Liver (tissue), 9 donors: ENCODE data around the gene SYCP2. TPM values are rescaled to one million over a fixed set of nuclear protein-coding genes. Genes with fewer than 3 reads are reported as not detected.

Experiments
- DNase-seq: peaks from one replicate; pipeline ENCODE4 v3.0.0-alpha.2; 2017; ENCODE audit warnings: low spot score
- H3K27ac ChIP-seq, 2 donors: one replicate each; pipeline ENCODE4 v1.7.0; 2013; ENCODE audit warnings: inconsistent platforms in 2 of 2, low read length in 2 of 2, control low read depth in 1 of 2, low read depth in 1 of 2, mild to moderate bottlenecking in 1 of 2
- H3K27me3 ChIP-seq, 4 donors: one replicate each; pipeline versions ENCODE4 v1.6.1 to v1.7.0; 2013; ENCODE audit warnings: low read length in 3 of 4, inconsistent platforms in 1 of 4, mild to moderate bottlenecking in 1 of 4, moderate library complexity in 1 of 4; ENCODE audit not compliant: control insufficient read depth in 4 of 4, insufficient read depth in 4 of 4
- H3K36me3 ChIP-seq, 4 donors: one replicate each; pipeline versions ENCODE4 v1.6.1 to v1.7.0; 2013; ENCODE audit warnings: low read length in 3 of 4, mild to moderate bottlenecking in 3 of 4, low read depth in 1 of 4, moderate library complexity in 1 of 4; ENCODE audit not compliant: control insufficient read depth in 4 of 4, insufficient read depth in 3 of 4
- H3K4me1 ChIP-seq, 4 donors: one replicate each; pipeline versions ENCODE4 v1.6.1 to v1.7.0; 2013; ENCODE audit warnings: low read length in 3 of 4, mild to moderate bottlenecking in 3 of 4, moderate library complexity in 1 of 4; ENCODE audit not compliant: control insufficient read depth in 4 of 4, insufficient read depth in 4 of 4
- H3K4me3 ChIP-seq, 3 donors: one replicate each; pipeline versions ENCODE4 v1.6.1 to v1.7.0; 2013; ENCODE audit warnings: low read length in 3 of 3, control low read depth in 1 of 3, low read depth in 1 of 3, mild to moderate bottlenecking in 1 of 3
- H3K9ac ChIP-seq, 2 donors: one replicate each; pipeline ENCODE4 v1.7.0; 2013; ENCODE audit warnings: low read length in 2 of 2, mild to moderate bottlenecking in 2 of 2, moderate library complexity in 2 of 2, control low read depth in 1 of 2, low read depth in 1 of 2
- H3K9me3 ChIP-seq, 4 donors: one replicate each; pipeline versions ENCODE4 v1.6.1 to v1.7.0; 2013; ENCODE audit warnings: low read length in 3 of 4; ENCODE audit not compliant: control insufficient read depth in 4 of 4
- ATF3 ChIP-seq: IDR thresholded peaks from 2 replicates; pipeline ENCODE4 v1.6.1; 2016; ENCODE audit warnings: antibody characterized with exemption
- CTCF ChIP-seq: fragments of 150-350 bp; IDR thresholded peaks from 2 replicates; pipeline ENCODE4 v1.5.1; 2017; ENCODE audit warnings: improper control_type of control experiment, low read depth, low read length; ENCODE audit not compliant: missing input control
- EGR1 ChIP-seq, 2 donors: IDR thresholded peaks; 2 replicates each; pipeline ENCODE4 v1.6.1; 2016 to 2018; ENCODE audit warnings: antibody characterized with exemption in 2 of 2, low read depth in 2 of 2
- FOXA1 ChIP-seq: IDR thresholded peaks from 2 replicates; pipeline ENCODE4 v1.6.1; 2016; ENCODE audit warnings: antibody characterized with exemption
- FOXA2 ChIP-seq: IDR thresholded peaks from 2 replicates; pipeline ENCODE4 v1.6.1; 2016; ENCODE audit warnings: antibody characterized with exemption
- GABPA ChIP-seq, 2 donors: IDR thresholded peaks in 1 of 2; conservative IDR thresholded peaks in 1 of 2; 2 replicates each; pipeline ENCODE4 v1.6.1; 2016; ENCODE audit warnings: antibody characterized with exemption in 2 of 2, mild to moderate bottlenecking in 1 of 2, moderate library complexity in 1 of 2
- HNF4A ChIP-seq, 2 donors: conservative IDR thresholded peaks; 2 replicates each; pipeline ENCODE4 v1.6.1; 2016; ENCODE audit warnings: antibody characterized with exemption in 2 of 2, mild to moderate bottlenecking in 2 of 2
- HNF4G ChIP-seq: IDR thresholded peaks from 2 replicates; pipeline ENCODE4 v1.6.1; 2016; ENCODE audit warnings: antibody characterized with exemption
- JUND ChIP-seq, 2 donors: IDR thresholded peaks; 2 replicates each; pipeline ENCODE4 v1.6.1; 2016; ENCODE audit warnings: antibody characterized with exemption in 2 of 2
- MAX ChIP-seq: IDR thresholded peaks from 2 replicates; pipeline ENCODE4 v1.6.1; 2016; ENCODE audit warnings: antibody characterized with exemption
- NR2F2 ChIP-seq: IDR thresholded peaks from 2 replicates; pipeline ENCODE4 v1.6.1; 2016; ENCODE audit warnings: antibody characterized with exemption
- RAD21 ChIP-seq, 2 donors: IDR thresholded peaks; 2 replicates each; pipeline ENCODE4 v1.6.1; 2016; ENCODE audit warnings: antibody characterized with exemption in 2 of 2, mild to moderate bottlenecking in 2 of 2
- REST ChIP-seq: IDR thresholded peaks from 2 replicates; pipeline ENCODE4 v1.6.1; 2016; ENCODE audit warnings: antibody characterized with exemption, mild to moderate bottlenecking
- RXRA ChIP-seq, 2 donors: IDR thresholded peaks; 2 replicates each; pipeline ENCODE4 v1.6.1; 2017 to 2018; ENCODE audit warnings: antibody characterized with exemption in 2 of 2, mild to moderate bottlenecking in 1 of 2
- SP1 ChIP-seq: IDR thresholded peaks from 2 replicates; pipeline ENCODE4 v1.6.1; 2018; ENCODE audit warnings: antibody characterized with exemption, mild to moderate bottlenecking
- YY1 ChIP-seq: IDR thresholded peaks from 2 replicates; pipeline ENCODE4 v1.6.1; 2016; ENCODE audit warnings: antibody characterized with exemption, mild to moderate bottlenecking
- ZBTB33 ChIP-seq: IDR thresholded peaks from 2 replicates; pipeline ENCODE4 v1.6.1; 2016; ENCODE audit warnings: antibody characterized with exemption
- WGBS: extraction: QIAGEN DNeasy Blood & Tissue Kit; methylation state at CpG from one replicate; pipeline ENCODE4 v1.1.7; 2013; 5-methylcytosine and 5-hydroxymethylcytosine counted together
- polyA plus RNA-seq, 2 donors: library from polyadenylated mRNA; stranded (reverse) in 1 of 2; unstranded in 1 of 2; fragments of 200-250 nt in 1 of 2; fragments of >200 nt in 1 of 2; fragmentation: Nextera tagmentation in 1 of 2; extraction: Ambion mirVana in 1 of 2; gene quantifications; one replicate each; pipeline versions ENCODE4 v1.2.1 to v1.2.3, GENCODE V29; 2013 to 2015
- total RNA-seq, 2 donors: library from RNA; depleted of rRNA; stranded (reverse); fragments of >200 nt; gene quantifications; one replicate each; pipeline ENCODE4 v1.2.3, GENCODE V29; 2014
- donor health status: healthy.
- donor health status: healthy.
- donor health status: healthy.
- donor health status: healthy.
- donor health status: healthy.

SYCP2 gene
- total and polyA plus RNA-seq, 4 donors = 0.07 to 0.84 (median 0.38) TPM

- Histone ChIP-seq H3K9ac (no peak overlapping the region), H3K4me3 (no peak overlapping the region), H3K4me1 (no peaks in the 10 kb centered on the region), H3K36me3 (no peaks in the 10 kb centered on the region), H3K27me3 (peaks cover 0 to 2% (median 0%) of the 10 kb centered on the region in 4 donors), H3K27ac (no peak overlapping the region), H3K9me3 (no peaks in the 10 kb centered on the region)
- WGBS = 68% methylated on average over 2 of the region's 2 CpGs
- no peak for TF ChIP-seq CTCF
- no peak for TF ChIP-seq EGR1 (IDR thresholded peaks at IDR 0.05; ENCODE audit: low read depth in 2 of 2)
- no peak for TF ChIP-seq REST
- no peak for TF ChIP-seq HNF4A (conservative IDR thresholded peaks at IDR 0.05)
- TF ChIP-seq YY1 = no peak
- TF ChIP-seq ZBTB33 = no peak
- no peak for TF ChIP-seq HNF4G
- no peak for TF ChIP-seq FOXA1
- TF ChIP-seq GABPA (IDR thresholded peaks at IDR 0.05 in 1 of 2, conservative IDR thresholded peaks at IDR 0.05 in 1 of 2) = no peak
- no peak for TF ChIP-seq ATF3
- no peak for TF ChIP-seq RXRA (IDR thresholded peaks at IDR 0.05)
- TF ChIP-seq JUND (IDR thresholded peaks at IDR 0.05) = no peak
- no peak for TF ChIP-seq SP1
- TF ChIP-seq RAD21 (IDR thresholded peaks at IDR 0.05) = no peak
- TF ChIP-seq MAX = no peak
- TF ChIP-seq FOXA2 = no peak
- DNase-seq = no peak
These were observed 22.4 kb downstream of the SYCP2 start for GRCh38 chr20:59911041-59911440.

GRCh38 chr20:59908855-59909254 is 24.6 kb downstream of the SYCP2 start:
- H3K27ac ChIP-seq = no peak overlapping the region
- DNase-seq = no peak

More at GRCh38 chr20:59908855-59909254, 24.6 kb downstream of the SYCP2 start:
- Histone ChIP-seq H3K36me3 (no peaks in the 10 kb centered on the region), H3K9me3 (no peaks in the 10 kb centered on the region), H3K27me3 (peaks cover 0 to 2% (median under 1%) of the 10 kb centered on the region in 4 donors), H3K4me1 (no peaks in the 10 kb centered on the region), H3K4me3 (no peak overlapping the region), H3K9ac (no peak overlapping the region)
- 88% methylated on average over 5 of the region's 5 CpGs for WGBS
- TF ChIP-seq NR2F2 = no peak
- no peak for TF ChIP-seq RXRA (IDR thresholded peaks at IDR 0.05)
- no peak for TF ChIP-seq HNF4G
- no peak for TF ChIP-seq FOXA1
- no peak for TF ChIP-seq HNF4A (conservative IDR thresholded peaks at IDR 0.05)
- no peak for TF ChIP-seq RAD21 (IDR thresholded peaks at IDR 0.05)
- TF ChIP-seq JUND (IDR thresholded peaks at IDR 0.05) = no peak
- TF ChIP-seq ATF3 = no peak
- no peak for TF ChIP-seq CTCF
- no peak for TF ChIP-seq EGR1 (IDR thresholded peaks at IDR 0.05; ENCODE audit: low read depth in 2 of 2)
- no peak for TF ChIP-seq GABPA (IDR thresholded peaks at IDR 0.05 in 1 of 2, conservative IDR thresholded peaks at IDR 0.05 in 1 of 2)
- no peak for TF ChIP-seq SP1
- no peak for TF ChIP-seq ZBTB33
- TF ChIP-seq YY1 = no peak
